ENCODE data around the gene SURF4. TPM values are rescaled to one million over a fixed set of nuclear protein-coding genes. Genes with fewer than 3 reads are reported as not detected.

SURF4 gene
- total RNA-seq, 1 donor from 2014 or later = 255 TPM

DNA sequence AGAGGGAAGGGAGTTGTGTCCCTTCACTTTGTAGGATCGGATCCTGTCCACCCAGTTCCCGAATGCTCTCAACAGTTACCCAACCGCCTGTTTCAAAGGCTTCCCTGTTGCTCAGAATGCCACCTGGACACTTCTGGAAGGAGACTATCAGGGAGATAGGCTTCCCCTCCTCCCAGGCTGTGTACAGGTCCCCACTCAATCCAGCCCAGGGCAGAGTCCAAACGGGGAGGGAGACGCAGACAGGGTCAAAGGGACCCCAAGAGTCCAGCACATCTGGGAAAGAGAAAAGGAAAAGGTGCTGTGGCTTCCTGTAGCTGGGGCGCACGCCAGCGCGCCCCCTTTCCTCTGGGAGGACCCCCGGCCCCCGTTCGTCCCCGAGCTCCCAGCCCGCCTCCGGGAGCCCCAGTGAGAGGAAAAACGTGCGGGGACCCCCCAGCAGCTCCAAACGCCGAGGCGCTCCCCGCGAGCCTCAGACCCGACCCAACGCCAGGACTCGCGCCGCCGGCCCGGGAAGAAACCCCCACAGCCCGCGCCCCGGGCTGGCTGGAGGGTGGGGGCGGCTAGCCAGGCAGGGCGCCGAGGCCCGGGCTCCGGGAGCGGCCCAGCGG lies 640 bp downstream of the SURF4 start:
- peak; percentile 52 for DNase-seq (ENCODE audit: low spot score)

DNA sequence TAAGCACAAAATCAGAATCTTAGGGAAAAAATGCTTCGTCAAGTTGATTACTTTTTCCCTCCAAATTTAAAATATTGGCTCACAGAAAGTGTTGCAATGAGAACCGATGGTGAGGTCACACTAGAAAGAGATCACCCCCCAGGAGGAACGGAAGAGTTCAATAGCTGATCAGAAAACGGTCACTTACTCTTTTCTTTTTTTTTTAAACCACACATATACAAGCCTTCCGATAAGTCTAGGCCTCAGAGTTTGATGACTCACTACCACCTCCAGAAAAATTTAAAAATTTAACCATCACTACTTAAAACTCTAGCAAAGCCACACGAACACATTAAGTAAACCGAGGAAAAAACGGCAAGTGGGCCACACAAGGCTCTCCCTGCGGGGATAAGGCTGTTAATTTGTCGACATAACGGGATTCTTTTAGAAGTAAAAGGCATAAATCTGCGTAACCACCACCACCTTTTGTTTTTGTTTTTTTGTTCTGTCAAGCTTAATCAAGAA lies 1.2 kb downstream of the SURF4 start:
- no peak for DNase-seq (ENCODE audit: low spot score)

DNA sequence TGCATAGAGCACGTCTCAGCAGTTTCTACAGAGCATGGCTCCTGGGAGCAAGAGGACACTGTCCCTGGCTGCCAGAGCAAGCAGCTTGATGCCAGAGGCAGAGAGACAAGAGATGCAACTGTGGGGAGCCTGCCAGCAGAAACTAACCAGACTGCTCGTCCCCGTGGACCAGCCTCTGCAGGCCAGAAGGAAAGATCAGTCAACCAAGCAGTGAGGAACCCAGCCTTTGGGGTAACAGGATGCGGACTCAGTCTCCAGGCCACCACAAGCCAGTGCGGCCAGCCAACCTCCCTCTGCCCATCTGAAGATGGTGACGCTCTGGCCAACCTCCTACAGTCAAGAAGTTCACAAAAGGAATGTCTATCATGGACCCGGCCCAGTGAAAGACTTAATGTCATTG lies 3.7 kb downstream of the SURF4 start:
- DNase-seq (ENCODE audit: low spot score) = no peak

DNA sequence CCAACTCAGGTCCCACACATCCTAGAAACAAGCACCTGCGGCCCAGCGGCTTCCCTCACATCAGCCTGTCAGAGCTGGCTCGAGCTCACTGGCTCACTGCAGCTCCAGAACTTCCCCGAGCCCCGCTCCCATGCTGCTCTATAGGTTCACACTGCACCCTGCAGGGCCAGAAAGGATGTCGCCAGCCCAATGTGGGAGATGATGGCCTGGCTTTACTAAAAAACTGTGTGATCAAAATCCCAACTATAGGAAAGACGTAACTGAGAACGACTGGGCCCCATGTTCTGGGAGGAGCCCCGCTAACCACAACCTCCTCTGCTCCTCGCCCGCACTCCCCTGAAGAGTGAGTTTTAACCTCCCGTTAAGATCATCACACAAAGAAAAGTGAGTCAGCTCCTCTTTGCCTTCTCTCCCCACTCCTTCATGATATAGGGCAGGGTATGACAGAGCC lies 4.6 kb downstream of the SURF4 start:
- no peak for DNase-seq (ENCODE audit: low spot score)

DNA sequence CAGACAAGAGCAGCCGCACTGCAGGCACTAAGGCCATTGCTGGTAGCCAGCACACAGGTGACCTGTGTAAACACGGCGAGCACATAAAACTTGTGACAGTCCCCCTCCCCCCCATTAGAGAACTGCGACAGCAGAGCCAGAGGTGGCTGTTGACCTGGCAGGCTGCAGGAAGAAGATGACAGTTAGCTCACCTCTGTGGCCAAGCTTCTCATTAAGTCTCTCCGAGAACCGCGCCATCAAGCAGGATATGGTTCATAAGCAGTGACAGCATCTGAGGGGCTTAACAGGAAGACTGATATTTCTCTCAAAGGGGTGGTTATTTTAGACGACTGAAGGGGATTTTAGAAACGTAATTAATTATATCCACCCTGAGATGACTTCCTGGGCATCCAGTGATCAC lies 5.2 kb downstream of the SURF4 start:
- DNase-seq (ENCODE audit: low spot score) = no peak

DNA sequence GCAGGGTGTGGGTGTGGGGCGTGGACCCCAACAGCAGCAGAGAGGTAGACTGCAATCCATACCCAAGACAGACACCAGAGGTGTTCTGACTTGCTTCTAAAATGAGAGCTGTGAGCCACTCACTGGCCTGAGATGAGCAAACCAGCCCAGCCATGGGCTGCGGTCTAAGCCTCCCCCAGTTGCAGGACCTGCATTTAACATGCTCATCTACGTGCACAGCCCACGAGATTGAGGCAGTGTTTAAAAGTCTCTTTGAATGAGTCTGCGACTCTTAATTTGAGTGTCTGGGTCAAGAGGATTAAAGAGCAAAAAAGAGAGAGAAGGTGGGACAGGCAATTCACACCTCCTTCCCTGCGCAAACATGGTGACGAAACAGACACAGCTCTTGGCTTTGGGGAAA lies 5.9 kb downstream of the SURF4 start:
- DNase-seq (ENCODE audit: low spot score) = no peak

DNA sequence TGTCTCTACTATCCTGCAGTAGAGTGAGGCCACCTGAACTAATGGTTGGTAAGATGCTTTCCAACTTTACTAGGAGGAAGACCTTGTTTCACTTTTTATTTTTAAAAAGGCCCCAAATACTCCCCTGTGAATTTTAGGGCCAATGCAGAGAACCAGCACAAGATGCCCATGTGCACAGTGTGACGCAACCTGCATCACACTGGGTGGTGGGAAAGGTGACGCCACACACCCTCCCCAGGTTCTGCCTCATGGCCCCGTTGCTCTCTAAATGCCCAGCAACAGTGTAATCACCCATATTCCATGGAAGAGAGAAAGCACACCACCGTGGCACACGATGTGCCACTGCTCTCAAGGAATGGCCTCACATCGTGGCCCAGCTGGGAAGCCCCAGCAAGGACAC lies 6.4 kb downstream of the SURF4 start:
- DNase-seq (ENCODE audit: low spot score) = no peak

DNA sequence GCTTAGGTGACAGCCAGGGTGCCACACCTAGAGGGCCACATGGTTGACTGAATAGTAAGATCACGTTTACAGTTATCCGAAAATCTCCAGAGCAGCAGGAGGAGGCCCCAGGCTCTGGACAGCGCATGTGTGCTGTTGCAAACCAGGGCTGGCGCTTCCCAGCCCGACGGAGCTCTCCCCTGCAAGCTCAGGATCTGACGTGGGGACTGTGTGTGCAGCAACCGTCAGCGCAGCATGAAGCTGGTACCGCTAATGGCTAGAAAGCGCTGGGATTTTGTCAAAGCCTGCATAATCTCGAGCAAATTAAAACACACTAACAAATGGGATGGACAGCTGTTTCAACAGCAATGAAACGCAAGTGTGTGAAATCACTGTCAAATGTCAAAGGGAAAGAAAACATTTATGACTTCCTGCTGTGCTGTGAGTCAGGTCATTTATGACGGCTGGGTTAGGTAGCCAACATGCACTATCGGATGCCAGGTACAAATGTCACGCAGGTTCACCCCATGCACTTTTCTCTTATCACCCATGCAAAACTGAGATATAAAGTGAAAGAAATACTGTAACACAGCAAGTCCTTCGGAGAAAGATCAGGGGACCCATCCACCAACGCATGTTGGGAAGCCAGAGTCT lies 7.5 kb downstream of the SURF4 start:
- DNase-seq (ENCODE audit: low spot score) = no peak

DNA sequence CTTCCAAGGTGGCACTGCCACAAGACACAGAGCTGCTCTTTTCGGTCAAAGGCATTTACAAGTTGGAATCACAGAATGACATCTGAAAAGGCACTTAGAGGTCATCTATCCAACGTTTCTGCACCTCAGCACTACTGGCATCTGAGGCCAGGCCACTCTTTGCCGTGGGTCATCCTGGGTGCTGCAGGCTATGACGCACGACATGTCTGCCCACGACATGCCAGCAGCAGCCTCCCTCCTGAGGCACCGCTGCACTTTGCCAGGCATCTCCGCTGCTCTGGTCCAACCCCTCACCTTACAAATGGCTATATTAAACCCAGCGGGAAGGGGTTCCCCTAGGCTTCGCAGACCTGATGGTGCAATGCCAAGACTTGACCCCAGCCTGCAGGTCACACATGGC lies 8.1 kb downstream of the SURF4 start:
- DNase-seq (ENCODE audit: low spot score) = no peak

DNA sequence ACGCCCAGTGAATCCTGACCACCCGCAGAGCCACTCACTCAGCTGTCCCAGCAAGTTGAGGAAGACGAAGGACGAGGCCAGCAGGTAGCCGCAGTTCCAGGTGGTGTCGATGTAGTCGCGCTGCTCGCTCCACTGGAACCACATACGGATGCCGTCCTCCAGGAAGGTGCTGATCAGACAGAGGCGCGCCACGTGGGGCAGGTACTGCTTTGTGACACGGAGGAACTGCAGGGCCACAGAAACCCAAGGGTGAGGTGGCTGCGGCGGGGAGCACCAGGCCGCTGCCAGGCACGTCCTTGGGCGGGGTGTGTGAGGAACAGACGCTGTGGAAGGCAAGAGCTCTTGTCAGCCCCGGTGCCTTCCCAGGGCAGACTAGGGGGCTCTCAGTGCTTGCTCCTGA lies 8.6 kb downstream of the SURF4 start:
- no peak for DNase-seq (ENCODE audit: low spot score)

DNA sequence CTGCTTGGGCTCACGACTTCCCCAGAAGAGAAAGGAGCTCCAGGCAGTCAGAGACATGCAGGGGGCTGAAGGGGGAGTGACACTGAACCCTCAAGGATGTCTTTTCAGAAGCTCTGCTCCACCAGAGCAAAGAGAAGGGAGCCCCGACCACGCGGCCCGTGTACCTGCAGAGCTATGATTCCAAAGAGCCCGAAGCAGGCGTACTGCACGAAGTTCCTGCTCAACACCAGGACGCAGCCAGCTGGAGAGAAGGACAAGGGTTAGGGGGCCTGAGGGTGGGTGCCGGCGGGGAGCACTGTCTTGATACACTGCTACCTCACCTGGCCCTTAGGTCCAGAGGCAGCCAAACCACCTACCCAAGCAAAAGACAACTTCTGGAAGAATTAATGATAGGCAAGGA lies 9.4 kb downstream of the SURF4 start:
- no peak for DNase-seq (ENCODE audit: low spot score)

DNA sequence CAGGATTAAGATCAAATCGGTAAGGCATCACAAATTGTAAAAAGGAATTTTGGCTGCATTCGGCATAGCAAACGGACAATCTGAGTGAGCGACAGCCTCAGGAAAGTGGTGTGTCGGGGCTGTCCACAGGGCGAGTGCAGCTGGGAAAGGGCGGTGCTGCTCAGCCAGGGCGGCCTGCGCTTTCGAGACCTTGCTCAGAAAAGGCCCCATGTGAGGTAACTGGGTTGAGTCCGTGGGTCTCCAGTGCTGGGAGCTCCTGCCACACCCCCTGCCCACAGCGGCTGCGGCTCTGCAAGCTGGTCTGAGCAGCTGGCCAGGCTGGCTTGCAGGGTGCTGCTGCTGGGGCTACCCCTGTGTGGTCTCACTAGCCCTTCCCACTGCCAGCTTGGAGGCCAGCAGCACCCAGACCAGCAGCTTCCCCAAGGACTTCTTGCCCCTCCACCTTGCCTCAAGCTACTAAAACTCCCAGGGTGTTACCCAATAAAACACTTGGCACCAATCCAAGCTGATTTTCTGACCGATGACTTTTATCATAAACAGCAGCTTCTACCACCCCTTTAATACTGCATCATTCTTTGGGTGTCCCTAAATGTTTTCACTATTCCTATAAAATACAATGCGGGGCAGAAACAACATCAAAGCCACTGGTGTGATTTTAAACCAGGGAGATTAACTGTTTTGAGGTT lies 13.4 kb downstream of the SURF4 start:
- no peak for DNase-seq (ENCODE audit: low spot score)

DNA sequence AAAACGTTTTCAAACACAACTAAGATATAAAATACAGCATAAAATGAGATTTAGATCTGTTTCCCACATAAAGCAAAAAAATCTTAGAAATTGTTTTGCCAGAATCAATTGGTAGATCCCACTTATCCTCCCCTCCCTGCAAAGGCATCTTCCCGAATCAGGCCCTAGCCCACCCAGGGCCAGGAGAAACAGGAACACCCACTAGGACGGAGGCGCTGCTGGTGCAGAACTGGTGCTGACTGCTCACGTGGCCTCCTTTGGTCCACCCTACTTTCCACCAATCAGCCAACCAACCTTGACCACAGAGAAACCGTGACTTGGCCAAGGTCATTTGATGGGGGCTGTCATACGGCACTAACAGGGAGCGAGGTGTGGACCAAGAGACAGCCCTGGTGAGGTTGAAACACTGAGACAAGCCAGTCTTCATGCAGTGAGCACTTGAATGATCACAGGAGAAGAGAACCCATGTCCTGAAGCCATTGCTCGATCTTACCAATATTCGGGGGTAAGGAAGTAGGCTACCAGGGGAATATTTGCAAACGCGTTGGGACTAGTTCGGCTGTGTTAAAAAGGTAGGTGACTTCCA lies 14.3 kb downstream of the SURF4 start:
- no peak for DNase-seq (ENCODE audit: low spot score)

DNA sequence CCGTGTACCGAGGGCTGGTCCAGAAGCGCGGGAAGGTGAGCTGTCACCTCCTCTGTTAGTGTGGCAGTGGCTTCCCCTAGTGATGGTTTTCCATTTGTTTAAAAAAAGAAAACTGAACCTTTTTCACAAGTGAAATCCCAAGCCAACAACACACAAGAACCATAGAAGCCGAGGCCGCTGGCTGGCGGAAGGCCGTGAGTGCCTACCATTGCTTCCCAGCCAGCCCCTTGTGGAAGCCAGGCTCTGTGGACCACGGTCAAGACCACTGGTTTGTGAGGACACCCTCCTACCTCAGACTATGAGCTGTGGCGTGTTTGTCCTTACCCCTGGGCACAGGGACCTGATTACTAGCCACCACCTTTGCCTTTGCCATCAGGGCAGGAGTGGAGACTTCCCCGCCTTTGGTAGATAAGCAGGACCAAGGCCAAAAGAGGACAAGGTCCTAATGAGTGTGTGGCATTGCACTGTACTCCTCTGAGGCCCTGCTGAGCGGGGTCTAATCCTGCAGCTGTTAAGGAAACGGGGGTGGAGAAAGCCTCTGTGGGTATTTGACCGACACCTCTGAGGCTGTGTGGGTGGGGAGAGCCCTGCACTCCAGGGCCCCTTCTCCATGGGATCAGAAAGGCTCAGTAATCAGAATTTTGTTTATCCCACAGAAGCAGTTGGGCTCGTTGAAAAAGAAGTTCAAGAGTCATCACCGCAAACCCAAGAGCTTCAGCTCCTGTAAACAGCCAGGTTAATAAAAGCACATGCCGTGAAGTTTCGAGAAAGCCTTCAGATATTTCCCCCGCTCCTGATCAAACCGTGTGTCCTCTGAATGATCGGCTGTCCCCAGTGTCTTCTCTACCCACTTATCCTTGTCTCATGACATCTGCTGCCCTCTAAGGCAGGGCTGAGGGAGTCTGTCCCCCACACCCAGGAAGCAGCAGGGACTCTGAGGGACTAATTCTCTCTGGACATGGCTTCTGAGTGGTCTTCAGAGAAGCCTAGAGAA lies 15.2 kb downstream of the SURF4 start:
- no peak for DNase-seq (ENCODE audit: low spot score)

DNA sequence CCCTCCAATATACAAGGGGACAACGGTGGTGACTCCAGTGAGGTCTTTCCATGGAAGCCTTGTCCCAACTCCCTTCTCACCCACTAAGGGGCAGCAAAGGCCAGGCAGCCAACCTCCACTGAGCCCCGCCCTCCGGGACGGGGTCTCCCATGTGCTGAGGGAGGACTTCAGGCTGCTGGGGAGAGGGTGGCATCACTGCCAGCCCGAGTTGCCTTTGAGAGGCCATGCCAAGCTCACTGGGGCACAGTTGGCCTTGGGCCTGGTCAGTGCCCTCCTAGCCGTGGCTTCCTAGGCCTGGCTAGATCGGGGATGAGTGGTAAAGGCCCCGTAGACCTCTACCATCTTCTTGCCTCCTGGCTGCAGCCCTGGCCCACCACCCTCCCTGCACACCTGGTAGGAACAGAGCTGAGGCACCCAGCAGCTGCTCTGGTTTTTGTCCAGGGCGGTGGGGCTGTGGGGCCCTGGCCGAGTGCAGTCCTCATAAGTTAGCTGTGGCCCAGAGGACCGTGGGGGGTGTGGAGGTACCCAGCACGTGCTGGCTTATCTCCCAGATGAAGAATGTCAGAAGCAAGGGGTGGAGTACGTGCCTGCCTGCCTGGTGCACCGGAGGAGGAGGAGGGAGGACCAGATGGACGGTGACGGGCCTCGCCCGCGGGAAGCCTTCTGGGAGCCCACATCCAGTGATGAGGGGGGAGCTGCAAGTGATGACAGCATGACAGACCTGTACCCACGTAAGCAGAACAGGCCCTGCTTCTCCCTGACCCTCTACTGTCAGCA lies 16.3 kb downstream of the SURF4 start:
- peak; percentile 37 for DNase-seq (ENCODE audit: low spot score)

DNA sequence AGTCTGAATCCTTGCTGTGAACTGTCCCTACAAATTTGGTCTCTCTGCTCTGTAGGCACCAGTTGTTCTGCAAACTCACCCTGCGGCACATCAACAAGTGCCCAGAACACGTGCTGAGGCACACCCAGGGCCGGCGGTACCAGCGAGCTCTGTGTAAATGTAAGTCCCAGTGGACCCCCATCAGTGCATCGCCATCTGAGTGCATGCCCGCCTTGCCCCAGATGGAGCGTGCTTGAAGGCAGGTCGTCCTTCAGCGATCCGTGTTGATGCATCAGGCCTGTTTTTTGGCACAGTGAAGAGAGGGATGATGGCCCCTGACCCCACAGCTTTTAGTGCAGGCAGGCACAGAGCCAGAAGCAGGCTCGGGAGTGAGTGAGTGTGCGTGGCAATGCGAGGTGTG lies 18.2 kb downstream of the SURF4 start:
- DNase-seq (ENCODE audit: low spot score) = no peak

DNA sequence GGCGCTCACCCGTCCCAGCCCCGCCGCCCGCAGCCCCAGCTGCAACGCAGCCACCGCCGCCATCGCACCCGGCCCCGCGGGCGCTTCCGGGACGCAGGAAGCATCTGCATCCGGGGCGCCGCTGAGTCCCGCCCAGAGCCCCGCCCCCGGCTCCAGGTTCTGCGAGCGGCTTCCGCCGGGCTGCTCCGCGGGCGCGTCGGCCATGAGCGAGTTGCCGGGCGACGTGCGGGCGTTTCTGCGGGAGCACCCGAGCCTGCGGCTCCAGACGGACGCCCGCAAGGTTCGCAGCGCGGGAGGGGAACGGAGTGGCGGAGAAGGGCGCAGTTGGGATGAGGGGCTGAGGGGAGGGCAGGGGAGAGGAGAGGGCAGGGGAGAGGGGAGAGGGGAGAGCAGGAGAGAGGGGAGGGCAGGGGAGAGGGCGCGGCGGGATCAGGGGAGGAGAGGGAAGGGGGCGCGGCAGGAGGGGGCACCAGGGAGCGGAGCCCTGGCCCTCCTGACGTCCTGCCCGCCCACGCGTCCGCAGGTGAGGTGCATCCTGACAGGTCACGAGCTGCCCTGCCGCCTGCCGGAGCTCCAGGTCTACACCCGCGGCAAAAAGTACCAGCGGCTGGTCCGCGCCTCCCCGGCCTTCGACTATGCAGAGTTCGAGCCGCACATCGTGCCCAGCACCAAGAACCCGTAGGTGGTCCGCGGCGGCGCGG lies 19.3 kb downstream of the SURF4 start, which contains the start of the genes SURF1 and SURF2:
Gene SURF1 (minus strand): TSS at position 97 of the 701 bp plus-strand sequence. CDS start 34 bp downstream, at position 63.
Gene SURF2 (plus strand): TSS at position 160 of the 701 bp plus-strand sequence. CDS start 43 bp downstream, at position 203.
- peak; percentile 88 for DNase-seq (ENCODE audit: low spot score)

DNA sequence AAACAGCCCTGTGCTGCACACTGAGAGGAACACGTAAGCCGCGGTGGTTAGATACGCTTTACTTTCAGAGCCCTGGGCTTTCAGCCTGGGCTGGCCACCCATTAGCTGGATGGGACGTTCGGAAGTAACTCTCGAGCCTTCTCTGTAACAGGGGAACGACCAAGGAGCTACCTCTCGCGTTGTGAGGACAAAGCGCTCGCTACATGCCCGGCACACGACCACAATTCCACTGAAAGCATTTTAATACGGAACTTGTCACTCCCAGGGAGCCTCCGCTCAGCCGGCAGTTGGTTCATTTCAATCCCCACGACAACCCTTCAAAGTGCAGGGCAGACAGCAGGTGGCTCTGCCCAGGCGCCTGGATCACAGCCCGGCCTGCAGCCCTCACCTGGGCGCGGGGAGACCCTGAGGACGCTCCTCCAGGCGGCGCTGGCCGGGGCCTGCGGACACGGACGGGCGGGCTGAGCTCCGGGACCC lies 19.9 kb downstream of the SURF4 start:
- DNase-seq (ENCODE audit: low spot score) = no peak

DNA sequence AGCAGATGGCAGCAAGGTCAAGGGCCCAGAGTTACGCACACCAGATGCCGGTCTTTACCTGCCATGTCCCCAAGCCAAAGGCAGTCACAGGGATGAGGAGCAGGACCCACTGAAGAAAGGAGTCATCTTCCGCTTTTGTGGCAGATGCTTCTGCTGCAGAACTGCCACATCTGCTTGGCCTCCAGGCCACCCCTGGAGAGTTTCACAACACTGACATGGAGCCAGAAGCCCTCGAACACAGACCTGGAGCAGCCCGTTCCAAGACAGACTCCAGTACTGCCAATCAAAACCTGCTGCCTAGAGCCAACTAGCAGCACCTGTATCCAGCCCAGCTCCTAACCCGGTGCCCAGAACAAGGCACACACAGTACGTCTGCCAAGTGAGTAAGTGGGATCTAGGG lies 21.1 kb downstream of the SURF4 start:
- DNase-seq (ENCODE audit: low spot score) = no peak

Measured in umbilical cord (tissue), 2 donors.